GM19099 (cell line): ENCODE measurements around the gene GPX7.

ENCODE experiments used
- POLR2A ChIP-seq: IDR thresholded peaks from 3 replicates; pipeline ENCODE4 v1.6.1; 2011; ENCODE audit warnings: low read depth; ENCODE audit not compliant: insufficient read length; ENCODE audit errors: extremely low read depth

The GPX7 gene

GRCh38 chr1:52634111-52634510 lies 31.9 kb downstream of the GPX7 start:
- TF ChIP-seq POLR2A, result no peak

- TF ChIP-seq POLR2A, result no peak
Measured at GRCh38 chr1:52635321-52636089, 33.3 kb downstream of the GPX7 start.

- peak; percentile 26 for TF ChIP-seq POLR2A
Measured at GRCh38 chr1:52636721-52637695, 34.8 kb downstream of the GPX7 start.

- TF ChIP-seq POLR2A, result no peak
Measured at GRCh38 chr1:52637946-52638345, 35.8 kb downstream of the GPX7 start.

- no peak for TF ChIP-seq POLR2A
Measured at GRCh38 chr1:52640697-52641096, 38.5 kb downstream of the GPX7 start.

GRCh38 chr1:52641307-52641706 lies 39.1 kb downstream of the GPX7 start:
- no peak for TF ChIP-seq POLR2A

- TF ChIP-seq POLR2A, result no peak
Measured at GRCh38 chr1:52645261-52645660, 43.1 kb downstream of the GPX7 start.

- no peak for TF ChIP-seq POLR2A
Measured at GRCh38 chr1:52651904-52652303, 49.7 kb downstream of the GPX7 start.

GRCh38 chr1:52653207-52653849 lies 51.2 kb downstream of the GPX7 start:
- no peak for TF ChIP-seq POLR2A

- TF ChIP-seq POLR2A, result no peak
Measured at GRCh38 chr1:52654063-52654462, 51.9 kb downstream of the GPX7 start.

GRCh38 chr1:52657702-52658101 lies 55.5 kb downstream of the GPX7 start:
- TF ChIP-seq POLR2A, result no peak
